Lower leg skin (tissue), 3 donors: ENCODE data around the gene VSX1.

Experiments used
- POLR2A ChIP-seq, 2 donors: fragments of 450-650 bp; IDR thresholded peaks; one replicate each; pipeline ENCODE4 v1.6.1; 2016 to 2017; ENCODE audit warnings: antibody characterized with exemption in 2 of 2, mild to moderate bottlenecking in 1 of 2, moderate library complexity in 1 of 2
- TF ChIP-seq, protein P1 (sequence below), 3 donors: fragments of 450-650 bp; IDR thresholded peaks; one replicate each; pipeline ENCODE4 v1.5.1; 2016; ENCODE audit warnings: antibody characterized with exemption in 3 of 3, mild to moderate bottlenecking in 3 of 3, moderate library complexity in 2 of 3

GRCh38 chr20:25040438-25040831, 41.5 kb downstream of the VSX1 start:
- TF ChIP-seq, protein P1, sequence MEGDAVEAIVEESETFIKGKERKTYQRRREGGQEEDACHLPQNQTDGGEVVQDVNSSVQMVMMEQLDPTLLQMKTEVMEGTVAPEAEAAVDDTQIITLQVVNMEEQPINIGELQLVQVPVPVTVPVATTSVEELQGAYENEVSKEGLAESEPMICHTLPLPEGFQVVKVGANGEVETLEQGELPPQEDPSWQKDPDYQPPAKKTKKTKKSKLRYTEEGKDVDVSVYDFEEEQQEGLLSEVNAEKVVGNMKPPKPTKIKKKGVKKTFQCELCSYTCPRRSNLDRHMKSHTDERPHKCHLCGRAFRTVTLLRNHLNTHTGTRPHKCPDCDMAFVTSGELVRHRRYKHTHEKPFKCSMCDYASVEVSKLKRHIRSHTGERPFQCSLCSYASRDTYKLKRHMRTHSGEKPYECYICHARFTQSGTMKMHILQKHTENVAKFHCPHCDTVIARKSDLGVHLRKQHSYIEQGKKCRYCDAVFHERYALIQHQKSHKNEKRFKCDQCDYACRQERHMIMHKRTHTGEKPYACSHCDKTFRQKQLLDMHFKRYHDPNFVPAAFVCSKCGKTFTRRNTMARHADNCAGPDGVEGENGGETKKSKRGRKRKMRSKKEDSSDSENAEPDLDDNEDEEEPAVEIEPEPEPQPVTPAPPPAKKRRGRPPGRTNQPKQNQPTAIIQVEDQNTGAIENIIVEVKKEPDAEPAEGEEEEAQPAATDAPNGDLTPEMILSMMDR (IDR thresholded peaks at IDR 0.05), result no peak
- TF ChIP-seq POLR2A (IDR thresholded peaks at IDR 0.05), result no peak
